ENCODE data around the gene SCAI. TPM values are rescaled to one million over a fixed set of nuclear protein-coding genes. Genes with fewer than 3 reads are reported as not detected.
"Not testable (repeated sequence)": the region's sequence is repeated elsewhere in the genome, so short reads cannot be mapped to it uniquely, and the experiment has no call there.

Gene SCAI
- total RNA-seq, 1 experiment from 2014 or later: 15.5 TPM

GRCh38 chr9:125180876-125181275 is 37.5 kb upstream of the SCAI start:
- H3K4me3 Mint-ChIP-seq: no peak overlapping the region
- no peak for DNase-seq
- H3K27ac ChIP-seq (ENCODE audit: insufficient read length, low read depth, low read length): no peak overlapping the region

GRCh38 chr9:125179776-125180175 is 36.4 kb upstream of the SCAI start:
- not testable (repeated sequence) for H4K20me1 ChIP-seq (ENCODE audit: control insufficient read depth, insufficient read depth, insufficient read length); DNase-seq; H3K9ac ChIP-seq (ENCODE audit: extremely low read depth, insufficient read length, low read length); H3K27ac ChIP-seq (ENCODE audit: insufficient read length, low read depth, low read length); H3K23me2 ChIP-seq (ENCODE audit: insufficient read length, low read depth, low read length, poor library complexity, severe bottlenecking); H2BK120ac ChIP-seq (ENCODE audit: low read depth, low read length, poor library complexity, severe bottlenecking); H3K27ac Mint-ChIP-seq; H3K9me3 Mint-ChIP-seq; H2BK12ac ChIP-seq (ENCODE audit: insufficient read length, low read depth, low read length); H2AFZ ChIP-seq (ENCODE audit: low read length); H3K18ac ChIP-seq (ENCODE audit: insufficient read length, low read depth, low read length); H3K23ac ChIP-seq (ENCODE audit: insufficient read length, low read depth, low read length); H2AK5ac ChIP-seq (ENCODE audit: insufficient read length, low read length); H3K9me3 ChIP-seq (ENCODE audit: control insufficient read depth, low read depth, low read length); H3K4ac ChIP-seq (ENCODE audit: low read depth, low read length); H3K27me3 Mint-ChIP-seq (ENCODE audit: low read depth); H4K5ac ChIP-seq (ENCODE audit: insufficient read length, low read depth, low read length); H3K4me1 ChIP-seq (ENCODE audit: insufficient read depth, low read length); H2BK15ac ChIP-seq (ENCODE audit: low read depth, low read length); H4K91ac ChIP-seq (ENCODE audit: insufficient read length, low read depth, low read length); H2BK20ac ChIP-seq (ENCODE audit: low read depth, low read length, poor library complexity, severe bottlenecking); H3K56ac ChIP-seq (ENCODE audit: insufficient read length, low read depth, low read length); H4K8ac ChIP-seq (replicated peaks; ENCODE audit: insufficient read length, low read depth, low read length); H3K27me3 ChIP-seq (ENCODE audit: insufficient read depth, low read length); H3K36me3 Mint-ChIP-seq (ENCODE audit: insufficient read depth in 1 of 3, low read depth in 3 of 3); H3K4me3 Mint-ChIP-seq; H3K4me2 ChIP-seq (ENCODE audit: insufficient read depth, insufficient read length, low read length); H2BK5ac ChIP-seq (ENCODE audit: insufficient read length, low read length); H3K14ac ChIP-seq (ENCODE audit: insufficient read depth, low read length); H3T11ph ChIP-seq (ENCODE audit: low read length)
- H3K79me1 ChIP-seq (ENCODE audit: insufficient read depth, low read depth, low read length, poor library complexity, severe bottlenecking): peaks cover 17% of the 10 kb centered on the region
- H3K4me1 Mint-ChIP-seq: peaks cover 10 to 17% of the 10 kb centered on the region in 2 experiments
- H3K79me2 ChIP-seq (ENCODE audit: insufficient read depth, low read length): peaks cover 26% of the 10 kb centered on the region; the same call in 1 of the 2 replicates
- WGBS (ENCODE audit: extremely low coverage, insufficient read length, low lambda C conversion rate): no CpG with 5 or more reads among the region's 4 CpGs

More at GRCh38 chr9:125180876-125181275, 37.5 kb upstream of the SCAI start:
- Mint-ChIP-seq H3K4me1 (peaks cover 10 to 17% of the 10 kb centered on the region in 2 experiments), H3K27me3 (ENCODE audit: low read depth) (no peaks in the 10 kb centered on the region), H3K9me3 (no peaks in the 10 kb centered on the region), H3K27ac (no peak overlapping the region; a peak in 2 of 7 replicates), H3K36me3 (ENCODE audit: insufficient read depth in 1 of 3, low read depth in 3 of 3) (peaks cover 0 to 2% (median 0%) of the 10 kb centered on the region in 3 experiments; a peak in 2 of 7 replicates)
- no peak overlapping the region for H2AFZ ChIP-seq (ENCODE audit: low read length)
- no peaks in the 10 kb centered on the region; the same call in 1 of the 2 replicates for H3K4me1 ChIP-seq (ENCODE audit: insufficient read depth, low read length)
- peaks cover 16% of the 10 kb centered on the region for H3K79me1 ChIP-seq (ENCODE audit: insufficient read depth, low read depth, low read length, poor library complexity, severe bottlenecking)
- no peak overlapping the region for H2BK15ac ChIP-seq (ENCODE audit: low read depth, low read length)
- H2AK5ac ChIP-seq (ENCODE audit: insufficient read length, low read length): no peak overlapping the region
- H4K8ac ChIP-seq (replicated peaks; ENCODE audit: insufficient read length, low read depth, low read length): no peak overlapping the region
- H3T11ph ChIP-seq (ENCODE audit: low read length): no peak overlapping the region
- no peak overlapping the region for H4K5ac ChIP-seq (ENCODE audit: insufficient read length, low read depth, low read length)
- peaks cover 28% of the 10 kb centered on the region; the same call in 1 of the 2 replicates for H3K79me2 ChIP-seq (ENCODE audit: insufficient read depth, low read length)
- no peak overlapping the region for H2BK5ac ChIP-seq (ENCODE audit: insufficient read length, low read length)
- WGBS (ENCODE audit: extremely low coverage, insufficient read length, low lambda C conversion rate): no CpG with 5 or more reads among the region's 9 CpGs
- no peak overlapping the region; the same call in 1 of the 2 replicates for H3K14ac ChIP-seq (ENCODE audit: insufficient read depth, low read length)
- H4K20me1 ChIP-seq (ENCODE audit: control insufficient read depth, insufficient read depth, insufficient read length): no peaks in the 10 kb centered on the region
- no peaks in the 10 kb centered on the region for H3K23me2 ChIP-seq (ENCODE audit: insufficient read length, low read depth, low read length, poor library complexity, severe bottlenecking)
- H3K4ac ChIP-seq (ENCODE audit: low read depth, low read length): no peak overlapping the region
- no peak overlapping the region for H2BK20ac ChIP-seq (ENCODE audit: low read depth, low read length, poor library complexity, severe bottlenecking)
- no peak overlapping the region for H2BK120ac ChIP-seq (ENCODE audit: low read depth, low read length, poor library complexity, severe bottlenecking)
- H4K91ac ChIP-seq (ENCODE audit: insufficient read length, low read depth, low read length): no peak overlapping the region
- peak overlapping the region; percentile 37 for H3K9ac ChIP-seq (ENCODE audit: extremely low read depth, insufficient read length, low read length)
- H3K23ac ChIP-seq (ENCODE audit: insufficient read length, low read depth, low read length): no peak overlapping the region
- no peak overlapping the region for H3K56ac ChIP-seq (ENCODE audit: insufficient read length, low read depth, low read length)
- no peaks in the 10 kb centered on the region for H3K9me3 ChIP-seq (ENCODE audit: control insufficient read depth, low read depth, low read length)
- H3K18ac ChIP-seq (ENCODE audit: insufficient read length, low read depth, low read length): no peak overlapping the region
- no peak overlapping the region for H2BK12ac ChIP-seq (ENCODE audit: insufficient read length, low read depth, low read length)
- H3K4me2 ChIP-seq (ENCODE audit: insufficient read depth, insufficient read length, low read length): no peak overlapping the region
- no peaks in the 10 kb centered on the region for H3K27me3 ChIP-seq (ENCODE audit: insufficient read depth, low read length)
- no peak for TF ChIP-seq CTCF (conservative IDR thresholded peaks at IDR 0.05)

Data from H9 (cell line).